ENCODE data around the gene NAV3.

DNA sequence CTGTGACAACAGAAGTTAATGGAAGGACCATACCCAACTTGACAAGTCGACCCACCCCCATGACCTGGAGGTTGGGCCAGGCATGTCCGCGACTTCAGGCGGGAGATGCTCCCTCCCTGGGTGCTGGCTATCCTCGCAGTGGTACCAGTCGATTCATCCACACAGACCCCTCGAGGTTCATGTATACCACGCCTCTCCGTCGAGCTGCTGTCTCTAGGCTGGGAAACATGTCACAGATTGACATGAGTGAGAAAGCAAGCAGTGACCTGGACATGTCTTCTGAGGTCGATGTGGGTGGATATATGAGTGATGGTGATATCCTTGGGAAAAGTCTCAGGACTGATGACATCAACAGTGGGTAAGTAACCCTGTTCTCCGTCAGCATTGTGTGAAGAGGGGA, 220.1 kb downstream of the NAV3 start:
- TF ChIP-seq, protein P1, sequence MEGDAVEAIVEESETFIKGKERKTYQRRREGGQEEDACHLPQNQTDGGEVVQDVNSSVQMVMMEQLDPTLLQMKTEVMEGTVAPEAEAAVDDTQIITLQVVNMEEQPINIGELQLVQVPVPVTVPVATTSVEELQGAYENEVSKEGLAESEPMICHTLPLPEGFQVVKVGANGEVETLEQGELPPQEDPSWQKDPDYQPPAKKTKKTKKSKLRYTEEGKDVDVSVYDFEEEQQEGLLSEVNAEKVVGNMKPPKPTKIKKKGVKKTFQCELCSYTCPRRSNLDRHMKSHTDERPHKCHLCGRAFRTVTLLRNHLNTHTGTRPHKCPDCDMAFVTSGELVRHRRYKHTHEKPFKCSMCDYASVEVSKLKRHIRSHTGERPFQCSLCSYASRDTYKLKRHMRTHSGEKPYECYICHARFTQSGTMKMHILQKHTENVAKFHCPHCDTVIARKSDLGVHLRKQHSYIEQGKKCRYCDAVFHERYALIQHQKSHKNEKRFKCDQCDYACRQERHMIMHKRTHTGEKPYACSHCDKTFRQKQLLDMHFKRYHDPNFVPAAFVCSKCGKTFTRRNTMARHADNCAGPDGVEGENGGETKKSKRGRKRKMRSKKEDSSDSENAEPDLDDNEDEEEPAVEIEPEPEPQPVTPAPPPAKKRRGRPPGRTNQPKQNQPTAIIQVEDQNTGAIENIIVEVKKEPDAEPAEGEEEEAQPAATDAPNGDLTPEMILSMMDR (IDR thresholded peaks at IDR 0.05), result no peak
- TF ChIP-seq EZH2 (IDR thresholded peaks at IDR 0.05; ENCODE audit: borderline replicate concordance, insufficient read depth, low read depth, low read length, poor library complexity, severe bottlenecking), result no peak
